ENCODE data around the gene TNS1.

TNS1 gene

DNA sequence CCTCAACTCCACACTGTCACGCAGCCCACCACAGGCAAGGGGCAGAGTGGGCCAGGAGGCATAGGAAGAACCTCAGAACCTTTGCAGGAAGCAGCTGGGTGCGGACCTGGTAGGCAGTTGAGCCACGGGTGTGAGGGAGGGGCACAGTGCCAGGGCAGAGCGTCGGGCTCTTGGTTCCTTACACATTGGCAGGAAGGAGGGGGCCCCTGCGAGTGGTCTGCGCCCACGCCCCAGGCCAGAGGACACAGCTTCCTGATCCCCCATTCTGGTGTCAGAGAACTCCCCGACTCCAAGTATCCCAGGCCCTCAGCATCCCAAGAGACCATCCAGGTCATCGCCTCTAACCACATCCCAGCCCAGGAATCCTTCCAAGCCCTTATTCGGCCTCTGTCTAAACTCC is 61.5 kb downstream of the TNS1 start:
- H3K4me3 ChIP-seq (ENCODE audit: low read length): no peak overlapping the region

DNA sequence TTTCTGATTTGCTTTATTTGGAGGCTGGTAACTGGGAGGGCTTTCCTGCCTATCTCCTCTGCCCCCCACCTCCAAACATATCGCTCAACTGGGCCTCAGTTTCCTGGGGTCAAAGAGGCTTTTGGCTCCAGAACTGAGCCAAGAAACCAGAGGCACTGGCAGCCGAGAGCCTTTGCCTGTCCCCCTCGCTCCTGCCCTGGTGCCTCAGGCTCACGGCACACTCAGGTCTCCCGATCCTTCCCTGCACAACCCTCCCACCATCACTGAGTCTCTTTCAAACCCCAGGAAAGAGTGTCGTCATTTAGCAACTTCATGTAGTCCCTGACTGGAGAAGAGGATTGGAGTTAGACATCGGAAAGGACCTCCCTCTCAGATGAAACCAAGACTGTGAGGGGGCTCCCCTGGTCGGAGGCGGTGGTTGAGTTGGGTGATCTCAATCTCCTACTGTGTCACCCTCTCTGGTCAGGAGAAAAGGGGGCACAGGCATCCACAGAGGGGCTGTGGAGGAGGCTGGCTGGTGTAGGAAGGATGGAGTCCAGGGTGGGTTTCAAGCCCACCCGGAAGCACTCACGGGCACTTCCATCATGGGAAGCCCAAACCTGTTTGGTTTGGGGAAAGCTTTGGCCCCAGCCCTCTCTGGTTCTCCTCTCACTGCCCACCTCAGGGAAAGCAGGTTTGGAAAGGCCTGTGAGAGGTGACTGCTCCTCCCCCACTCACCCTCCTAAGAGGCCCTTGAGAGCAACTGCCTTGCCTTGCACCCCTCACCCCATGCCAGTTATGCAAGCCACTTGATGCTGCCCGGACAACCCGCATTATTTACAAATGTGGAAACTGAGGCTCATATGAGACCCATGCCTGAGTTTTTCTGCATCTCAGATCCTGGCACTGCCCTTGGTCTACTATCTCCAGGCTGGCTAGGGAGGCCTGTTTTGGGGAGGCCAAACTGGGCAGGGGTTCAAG is 62.3 kb downstream of the TNS1 start:
- TF ChIP-seq, protein P1, sequence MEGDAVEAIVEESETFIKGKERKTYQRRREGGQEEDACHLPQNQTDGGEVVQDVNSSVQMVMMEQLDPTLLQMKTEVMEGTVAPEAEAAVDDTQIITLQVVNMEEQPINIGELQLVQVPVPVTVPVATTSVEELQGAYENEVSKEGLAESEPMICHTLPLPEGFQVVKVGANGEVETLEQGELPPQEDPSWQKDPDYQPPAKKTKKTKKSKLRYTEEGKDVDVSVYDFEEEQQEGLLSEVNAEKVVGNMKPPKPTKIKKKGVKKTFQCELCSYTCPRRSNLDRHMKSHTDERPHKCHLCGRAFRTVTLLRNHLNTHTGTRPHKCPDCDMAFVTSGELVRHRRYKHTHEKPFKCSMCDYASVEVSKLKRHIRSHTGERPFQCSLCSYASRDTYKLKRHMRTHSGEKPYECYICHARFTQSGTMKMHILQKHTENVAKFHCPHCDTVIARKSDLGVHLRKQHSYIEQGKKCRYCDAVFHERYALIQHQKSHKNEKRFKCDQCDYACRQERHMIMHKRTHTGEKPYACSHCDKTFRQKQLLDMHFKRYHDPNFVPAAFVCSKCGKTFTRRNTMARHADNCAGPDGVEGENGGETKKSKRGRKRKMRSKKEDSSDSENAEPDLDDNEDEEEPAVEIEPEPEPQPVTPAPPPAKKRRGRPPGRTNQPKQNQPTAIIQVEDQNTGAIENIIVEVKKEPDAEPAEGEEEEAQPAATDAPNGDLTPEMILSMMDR (IDR thresholded peaks at IDR 0.05; ENCODE audit: insufficient read depth, low read depth, low read length, missing control alignments): no peak
- no peak overlapping the region for H3K4me3 ChIP-seq (ENCODE audit: low read length)
- no peak for DNase-seq (ENCODE audit: low read depth)

More for the DNA sequence above, 61.5 kb downstream of the TNS1 start:
- DNase-seq (ENCODE audit: low read depth): no peak
- TF ChIP-seq, protein P1 (IDR thresholded peaks at IDR 0.05; ENCODE audit: insufficient read depth, low read depth, low read length, missing control alignments): no peak

DNA sequence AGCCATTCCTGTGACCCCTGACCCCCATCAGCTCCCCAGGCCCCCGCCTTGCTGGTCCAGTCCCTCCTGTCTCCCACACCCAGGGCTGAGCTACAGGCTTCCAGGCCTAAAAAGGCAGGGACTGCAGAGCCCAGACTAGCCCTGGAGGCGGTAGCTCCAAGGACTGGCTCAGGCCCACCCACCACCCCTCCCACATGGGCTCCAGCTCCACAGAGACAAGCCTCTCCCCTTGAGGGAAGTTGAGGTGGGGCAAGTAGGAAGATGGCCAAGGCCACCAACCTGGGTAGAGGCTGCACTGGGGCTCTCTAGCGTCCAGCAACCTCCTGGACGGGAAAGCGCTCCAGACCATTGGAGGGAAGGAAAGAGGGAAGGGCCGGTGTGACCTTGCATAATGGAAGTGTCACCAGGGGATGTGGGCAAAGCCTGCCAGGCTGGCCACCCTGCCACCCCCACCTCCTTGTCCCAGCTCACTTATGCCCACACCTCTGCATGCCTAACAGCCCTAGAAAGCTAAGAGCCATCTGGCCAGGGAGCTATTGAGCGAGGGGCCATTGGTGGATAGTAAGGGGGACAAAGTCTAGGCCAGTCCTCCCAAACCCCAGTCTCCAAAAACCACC is 63.1 kb downstream of the TNS1 start:
- H3K4me3 ChIP-seq (ENCODE audit: low read length): no peak overlapping the region
- TF ChIP-seq, protein P1 (IDR thresholded peaks at IDR 0.05; ENCODE audit: insufficient read depth, low read depth, low read length, missing control alignments): no peak
- DNase-seq (ENCODE audit: low read depth): no peak

DNA sequence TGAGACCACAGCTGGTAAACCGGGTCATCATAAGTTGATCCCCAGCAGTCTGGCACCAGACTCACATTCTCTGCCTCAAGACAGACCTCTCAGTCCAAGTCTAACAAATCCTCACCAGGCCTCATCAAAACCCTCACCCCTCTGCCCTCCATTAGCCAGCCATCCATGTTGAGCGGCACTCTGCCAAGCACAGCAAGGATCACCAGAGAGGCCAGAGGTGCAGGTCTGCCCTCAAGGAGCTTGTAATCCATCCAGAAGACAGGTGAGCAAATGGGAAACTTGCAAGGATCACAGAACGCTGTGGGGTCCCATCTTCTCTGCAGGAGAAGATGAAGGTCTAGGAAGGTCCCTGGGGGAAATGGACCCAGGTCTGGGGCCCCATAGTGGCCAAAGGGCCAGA is 63.6 kb downstream of the TNS1 start:
- H3K4me3 ChIP-seq (ENCODE audit: low read length): no peak overlapping the region
- no peak for DNase-seq (ENCODE audit: low read depth)
- TF ChIP-seq, protein P1 (IDR thresholded peaks at IDR 0.05; ENCODE audit: insufficient read depth, low read depth, low read length, missing control alignments): no peak

DNA sequence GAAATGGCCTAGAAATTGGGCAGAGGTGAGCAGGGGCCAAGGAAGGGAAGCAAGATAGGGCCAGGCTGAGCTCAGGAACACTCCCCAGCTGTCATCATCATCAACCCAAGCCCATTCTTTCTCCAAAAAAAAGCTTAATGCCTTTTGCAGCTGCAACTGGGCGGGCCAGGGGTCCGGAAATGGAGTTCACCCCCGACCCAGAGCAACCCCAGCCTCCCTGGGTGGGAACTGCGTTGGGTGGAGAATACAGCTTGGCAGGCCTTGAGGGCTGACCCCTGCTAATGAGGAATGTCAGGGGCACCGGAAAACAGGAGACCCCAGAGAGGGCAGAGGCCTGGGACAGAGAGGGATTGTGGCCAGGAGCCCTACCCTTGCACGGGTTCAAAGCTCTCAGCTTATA is 64.8 kb downstream of the TNS1 start:
- H3K4me3 ChIP-seq (ENCODE audit: low read length): no peak overlapping the region
- no peak for DNase-seq (ENCODE audit: low read depth)
- TF ChIP-seq, protein P1 (IDR thresholded peaks at IDR 0.05; ENCODE audit: insufficient read depth, low read depth, low read length, missing control alignments): no peak

DNA sequence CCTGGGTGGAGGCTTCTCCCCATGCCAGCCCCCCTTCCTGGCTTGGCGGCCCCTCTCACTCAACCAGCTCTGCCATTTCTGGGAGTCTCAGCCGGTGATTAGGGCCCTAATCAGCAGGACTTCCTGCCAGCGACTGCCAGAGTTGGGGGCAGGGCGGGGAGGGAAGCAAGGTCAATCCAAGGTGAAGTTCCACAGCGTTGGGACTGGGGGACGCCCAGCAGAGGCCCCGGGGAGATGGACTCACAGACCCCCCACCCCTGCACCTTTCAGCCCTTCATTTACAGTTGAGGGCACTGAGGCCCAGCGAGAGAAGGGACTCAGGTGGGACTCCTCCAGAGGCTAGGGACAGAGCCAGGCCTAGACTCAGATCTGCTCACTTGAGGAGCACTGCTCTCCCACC is 65.3 kb downstream of the TNS1 start:
- no peak overlapping the region for H3K4me3 ChIP-seq (ENCODE audit: low read length)
- TF ChIP-seq, protein P1 (IDR thresholded peaks at IDR 0.05; ENCODE audit: insufficient read depth, low read depth, low read length, missing control alignments): no peak
- DNase-seq (ENCODE audit: low read depth): no peak

Data from epithelial cell of esophagus (primary cell).